Vagina (tissue), 2 donors: Measurements from ENCODE around the gene ADAM29. TPM values are rescaled to one million over a fixed set of nuclear protein-coding genes. Genes with fewer than 3 reads are reported as not detected.

Experiments used
- DNase-seq, 2 donors: peaks; one replicate each; pipeline ENCODE4 v3.0.0-alpha.2; 2017; ENCODE audit errors: extremely low spot score in 2 of 2
- H3K27ac ChIP-seq: fragments of 200-600 bp; sonication (generic); one replicate; pipeline ENCODE4 v1.5.1; 2019
- H3K27me3 ChIP-seq: fragments of 200-600 bp; sonication (generic); one replicate; pipeline ENCODE4 v1.5.1; 2019
- H3K36me3 ChIP-seq, 2 donors: fragments of 200-600 bp; sonication (generic); one replicate each; pipeline ENCODE4 v1.5.1; 2017 to 2019
- H3K4me1 ChIP-seq: fragments of 200-600 bp; sonication (generic); one replicate; pipeline ENCODE4 v1.5.1; 2019
- H3K4me3 ChIP-seq, 2 donors: fragments of 200-600 bp; sonication (generic); 1 replicate in 1 of 2; 2 replicates in 1 of 2; pipeline ENCODE4 v1.5.1; 2016 to 2019
- H3K9me3 ChIP-seq: fragments of 200-600 bp; sonication (generic); one replicate; pipeline ENCODE4 v1.5.1; 2019
- CTCF ChIP-seq, 3 experiments: fragments of 450-650 bp in 2 of 3; fragments of 200-600 bp in 1 of 3; sonication (generic) in 1 of 3; IDR thresholded peaks; one replicate each; pipeline ENCODE4 v1.5.1; 2017 to 2019; ENCODE audit warnings: antibody characterized with exemption in 3 of 3, mild to moderate bottlenecking in 2 of 3, moderate library complexity in 2 of 3
- POLR2A ChIP-seq, 2 donors: fragments of 450-650 bp; IDR thresholded peaks; one replicate each; pipeline ENCODE4 v1.6.1; 2017; ENCODE audit warnings: antibody characterized with exemption in 2 of 2, mild to moderate bottlenecking in 2 of 2, moderate library complexity in 2 of 2
- POLR2AphosphoS5 ChIP-seq, 2 donors: sonication (generic); formaldehyde crosslinking; IDR thresholded peaks; one replicate each; pipeline ENCODE4 v1.9.0; 2017; ENCODE audit warnings: antibody characterized with exemption in 2 of 2, mild to moderate bottlenecking in 2 of 2, low read depth in 1 of 2; ENCODE audit not compliant: insufficient read depth in 1 of 2
- intact Hi-C: fragments of 100-400 bp; cut with DNase I; formaldehyde crosslinking; loops from one replicate; pipeline ENCODE4 v1.15.1; 2023
- total RNA-seq: library from RNA; depleted of rRNA; stranded (reverse); fragments of >200 nt; gene quantifications from one replicate; pipeline ENCODE4 v1.2.3, GENCODE V29; 2016

ADAM29 gene
- total RNA-seq, 1 donor from 2014 or later = not detected

GRCh38 chr4:174919886-174920423, 1.8 kb downstream of the ADAM29 start:
- H3K36me3 ChIP-seq = no peaks in the 10 kb centered on the region
- no peaks in the 10 kb centered on the region for H3K9me3 ChIP-seq
- no peak overlapping the region for H3K27ac ChIP-seq
- H3K27me3 ChIP-seq = no peaks in the 10 kb centered on the region
- TF ChIP-seq POLR2AphosphoS5 (IDR thresholded peaks at IDR 0.05; ENCODE audit: insufficient read depth in 1 of 2, low read depth in 1 of 2) (no peak), CTCF (IDR thresholded peaks at IDR 0.05) (no peak), POLR2A (IDR thresholded peaks at IDR 0.05) (no peak)
- no peaks in the 10 kb centered on the region for H3K4me1 ChIP-seq
- no peak for DNase-seq
- intact Hi-C loops = no loop called here
- no peak overlapping the region for H3K4me3 ChIP-seq

GRCh38 chr4:174926958-174927357, 8.8 kb downstream of the ADAM29 start:
- intact Hi-C loops = no loop called here
- Histone ChIP-seq H3K4me1 (no peaks in the 10 kb centered on the region), H3K27ac (no peak overlapping the region), H3K4me3 (no peak overlapping the region), H3K27me3 (no peaks in the 10 kb centered on the region), H3K36me3 (no peaks in the 10 kb centered on the region), H3K9me3 (no peaks in the 10 kb centered on the region)
- no peak for DNase-seq
- TF ChIP-seq CTCF (IDR thresholded peaks at IDR 0.05) (no peak), POLR2AphosphoS5 (IDR thresholded peaks at IDR 0.05; ENCODE audit: insufficient read depth in 1 of 2, low read depth in 1 of 2) (no peak)

- no peaks in the 10 kb centered on the region for H3K27me3 ChIP-seq
- H3K9me3 ChIP-seq = no peaks in the 10 kb centered on the region
- no peaks in the 10 kb centered on the region for H3K4me1 ChIP-seq
- DNase-seq = no peak
- no peaks in the 10 kb centered on the region for H3K36me3 ChIP-seq
- H3K27ac ChIP-seq = no peak overlapping the region
- no peak overlapping the region for H3K4me3 ChIP-seq
- TF ChIP-seq POLR2A (IDR thresholded peaks at IDR 0.05) (no peak), POLR2AphosphoS5 (IDR thresholded peaks at IDR 0.05; ENCODE audit: insufficient read depth in 1 of 2, low read depth in 1 of 2) (no peak), CTCF (IDR thresholded peaks at IDR 0.05) (no peak)
- intact Hi-C loops = no loop called here
These were observed 10.0 kb downstream of the ADAM29 start for GRCh38 chr4:174928174-174928573.

GRCh38 chr4:174928575-174929253, 10.6 kb downstream of the ADAM29 start:
- no peak for DNase-seq
- H3K27ac ChIP-seq = no peak overlapping the region
- no peaks in the 10 kb centered on the region for H3K4me1 ChIP-seq
- no peaks in the 10 kb centered on the region for H3K9me3 ChIP-seq
- no peak for TF ChIP-seq CTCF (IDR thresholded peaks at IDR 0.05)
- no peak for TF ChIP-seq POLR2AphosphoS5 (IDR thresholded peaks at IDR 0.05; ENCODE audit: insufficient read depth in 1 of 2, low read depth in 1 of 2)
- no peak for TF ChIP-seq POLR2A (IDR thresholded peaks at IDR 0.05)
- intact Hi-C loops = no loop called here
- H3K27me3 ChIP-seq = no peaks in the 10 kb centered on the region
- no peak overlapping the region for H3K4me3 ChIP-seq
- H3K36me3 ChIP-seq = no peaks in the 10 kb centered on the region

GRCh38 chr4:174929346-174929745, 11.2 kb downstream of the ADAM29 start:
- intact Hi-C loops = no loop called here
- H3K4me3 ChIP-seq = no peak overlapping the region
- TF ChIP-seq CTCF (IDR thresholded peaks at IDR 0.05) = no peak
- no peak for TF ChIP-seq POLR2A (IDR thresholded peaks at IDR 0.05)
- no peak for TF ChIP-seq POLR2AphosphoS5 (IDR thresholded peaks at IDR 0.05; ENCODE audit: insufficient read depth in 1 of 2, low read depth in 1 of 2)
- no peaks in the 10 kb centered on the region for H3K4me1 ChIP-seq
- DNase-seq = no peak
- H3K27ac ChIP-seq = no peak overlapping the region
- no peaks in the 10 kb centered on the region for H3K36me3 ChIP-seq
- no peaks in the 10 kb centered on the region for H3K27me3 ChIP-seq
- H3K9me3 ChIP-seq = no peaks in the 10 kb centered on the region
